Fibroblast of lung (primary cell): Measurements from ENCODE around the gene IGSF10. TPM values are rescaled to one million over a fixed set of nuclear protein-coding genes. Genes with fewer than 3 reads are reported as not detected.

Source experiments
- DNase-seq, 2 donors: peaks; one replicate each; pipeline versions ENCODE4 v3.0.0 to v3.0.0-alpha.2; 2010; ENCODE audit warnings: low read depth in 2 of 2
- H2AFZ ChIP-seq: 2 replicates; pipeline ENCODE4 v1.5.1; 2012; ENCODE audit warnings: low read length, control low read depth, inconsistent platforms
- H3K27ac ChIP-seq: 2 replicates; pipeline ENCODE4 v1.5.1; 2011; ENCODE audit warnings: low read length, control low read depth; ENCODE audit not compliant: insufficient read depth
- H3K27me3 ChIP-seq: 2 replicates; pipeline ENCODE4 v1.5.1; 2011; ENCODE audit warnings: mild to moderate bottlenecking, low read length; ENCODE audit not compliant: control insufficient read depth, insufficient read depth
- H3K36me3 ChIP-seq: 2 replicates; pipeline ENCODE4 v1.5.1; 2011; ENCODE audit warnings: low read length; ENCODE audit not compliant: control insufficient read depth, insufficient read depth
- H3K4me1 ChIP-seq: 2 replicates; pipeline ENCODE4 v1.5.1; 2011; ENCODE audit warnings: low read length; ENCODE audit not compliant: control insufficient read depth, insufficient read depth; ENCODE audit errors: extremely low read depth
- H3K4me2 ChIP-seq: 2 replicates; pipeline ENCODE4 v1.5.1; 2011; ENCODE audit warnings: low read length, control low read depth; ENCODE audit not compliant: insufficient read depth; ENCODE audit errors: extremely low read depth
- H3K4me3 ChIP-seq, 4 experiments: fragments of 200-600 bp in 1 of 4; sonication (generic) in 1 of 4; replicated peaks in 1 of 4; 2 replicates each; pipeline ENCODE4 v1.5.1; 2011 to 2016; ENCODE audit warnings: low read length in 4 of 4, low read depth in 3 of 4, mild to moderate bottlenecking in 3 of 4, control low read depth in 2 of 4, inconsistent platforms in 1 of 4, mixed read lengths in 1 of 4; ENCODE audit not compliant: insufficient read depth in 1 of 4; ENCODE audit errors: control extremely low read depth in 1 of 4
- H3K79me2 ChIP-seq: 2 replicates; pipeline ENCODE4 v1.5.1; 2012; ENCODE audit warnings: mild to moderate bottlenecking, low read length, inconsistent platforms; ENCODE audit not compliant: control insufficient read depth, insufficient read depth
- H3K9ac ChIP-seq: 2 replicates; pipeline ENCODE4 v1.5.1; 2011; ENCODE audit warnings: mild to moderate bottlenecking, low read length, control low read depth; ENCODE audit not compliant: insufficient read depth
- H3K9me3 ChIP-seq: 2 replicates; pipeline ENCODE4 v1.5.1; 2012; ENCODE audit warnings: low read depth, low read length; ENCODE audit not compliant: control insufficient read depth, insufficient read depth
- H4K20me1 ChIP-seq: 2 replicates; pipeline ENCODE4 v1.5.1; 2011; ENCODE audit warnings: low read length; ENCODE audit not compliant: control insufficient read depth, insufficient read depth; ENCODE audit errors: extremely low read depth
- CTCF ChIP-seq, 2 donors: IDR thresholded peaks in 1 of 2; conservative IDR thresholded peaks in 1 of 2; 1 replicate in 1 of 2; 2 replicates in 1 of 2; pipeline ENCODE4 v1.5.1; 2011 to 2012; ENCODE audit warnings: low read length in 2 of 2, control low read depth in 1 of 2, inconsistent platforms in 1 of 2, low read depth in 1 of 2, mild to moderate bottlenecking in 1 of 2
- EZH2 ChIP-seq: IDR thresholded peaks from 2 replicates; pipeline ENCODE4 v1.5.1; 2012; ENCODE audit warnings: low read length, control low read depth, mild to moderate bottlenecking; ENCODE audit errors: missing control alignments
- polyA plus RNA-seq, 2 donors: library from polyadenylated mRNA; depleted of rRNA in 1 of 2; stranded (reverse) in 1 of 2; unstranded in 1 of 2; fragments of >200 nt; gene quantifications; 2 replicates each; pipeline ENCODE4 v1.2.1, GENCODE V29; 2011 to 2012; ENCODE audit warnings: missing spikeins in 1 of 2
- total RNA-seq: library from RNA; depleted of rRNA; stranded (reverse); fragments of >200 nt; gene quantifications from 2 replicates; pipeline ENCODE4 v1.2.1, GENCODE V29; 2014

IGSF10 gene
- total and polyA plus RNA-seq, 2 donors (not counting 1 experiment from before 2014, with no cell fraction given): 5.1 to 45.9 TPM

DNA sequence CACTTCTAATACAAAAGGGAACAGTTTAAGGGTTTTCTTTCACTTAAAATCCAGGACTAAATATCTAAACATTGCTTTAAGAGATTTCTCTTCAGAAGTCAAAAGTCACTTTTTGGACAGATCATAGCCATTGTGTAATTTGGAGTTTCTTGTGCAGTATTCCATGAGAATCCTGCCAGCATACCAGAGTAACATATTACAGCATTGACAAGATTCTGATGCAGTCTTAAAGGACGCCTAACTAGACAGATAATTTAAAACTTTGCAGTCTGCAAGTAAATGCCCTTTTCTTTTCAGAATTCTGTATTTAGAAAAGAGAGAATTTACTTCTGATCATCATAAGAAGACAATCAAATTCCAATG, 17.5 kb upstream of the IGSF10 start:
- H3K9me3 ChIP-seq: no peaks in the 10 kb centered on the region
- no peak overlapping the region for H2AFZ ChIP-seq
- H3K4me2 ChIP-seq: no peak overlapping the region
- no peak for DNase-seq
- no peak overlapping the region for H3K27ac ChIP-seq
- no peaks in the 10 kb centered on the region for H3K36me3 ChIP-seq
- no peak overlapping the region for H3K4me3 ChIP-seq
- TF ChIP-seq EZH2 (no peak), CTCF (conservative IDR thresholded peaks at IDR 0.05 in 1 of 2, IDR thresholded peaks at IDR 0.05 in 1 of 2; ENCODE audit: low read depth in 1 of 2, low read length in 2 of 2) (no peak)
- no peaks in the 10 kb centered on the region for H3K79me2 ChIP-seq
- H3K9ac ChIP-seq: no peak overlapping the region
- no peaks in the 10 kb centered on the region for H3K27me3 ChIP-seq
- no peaks in the 10 kb centered on the region for H3K4me1 ChIP-seq
- no peaks in the 10 kb centered on the region for H4K20me1 ChIP-seq

DNA sequence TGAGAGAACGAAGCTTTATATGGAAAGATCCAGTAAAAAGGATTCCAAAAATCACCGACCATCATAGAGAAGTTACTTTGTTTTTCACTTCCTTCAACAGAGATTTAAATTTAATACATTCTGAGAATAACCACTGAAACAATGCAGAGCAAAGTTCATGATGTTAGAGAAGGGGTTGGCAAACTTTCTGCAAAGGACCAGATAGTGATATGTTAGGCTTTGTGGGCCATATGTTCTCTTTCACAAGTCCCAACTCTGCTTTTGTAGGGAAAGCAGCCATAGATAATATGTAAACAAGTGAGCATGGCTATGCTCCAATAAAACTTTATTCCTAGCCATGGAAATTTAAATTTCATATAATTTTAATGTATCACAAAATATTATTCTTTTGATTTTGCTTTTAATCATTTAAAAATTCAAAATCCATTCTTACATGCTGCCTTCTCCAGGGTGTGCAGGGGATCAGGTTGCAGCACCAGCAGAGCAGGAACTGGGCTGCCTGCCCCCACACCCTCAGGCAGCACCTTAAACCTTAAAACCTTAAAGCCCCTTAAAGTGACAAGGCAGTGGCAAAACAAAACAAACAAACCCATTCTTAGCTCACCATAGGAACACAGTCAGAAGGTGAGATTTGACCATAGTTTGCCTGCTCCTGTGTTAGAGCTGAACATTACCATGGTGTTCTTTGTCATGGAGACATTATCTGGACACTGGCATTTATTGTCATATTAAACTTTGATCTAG, 16.9 kb upstream of the IGSF10 start:
- H3K9ac ChIP-seq: no peak overlapping the region
- DNase-seq: peak in 1 of 2 donors; percentile 32
- no peaks in the 10 kb centered on the region for H3K36me3 ChIP-seq
- H3K4me1 ChIP-seq: no peaks in the 10 kb centered on the region
- TF ChIP-seq EZH2: no peak
- H3K79me2 ChIP-seq: no peaks in the 10 kb centered on the region
- H3K4me3 ChIP-seq: no peak overlapping the region
- no peak overlapping the region for H3K27ac ChIP-seq
- no peaks in the 10 kb centered on the region for H4K20me1 ChIP-seq
- H3K9me3 ChIP-seq: no peaks in the 10 kb centered on the region
- H3K4me2 ChIP-seq: no peak overlapping the region
- H2AFZ ChIP-seq: no peak overlapping the region
- no peaks in the 10 kb centered on the region for H3K27me3 ChIP-seq

- Histone ChIP-seq H3K9ac (no peak overlapping the region), H3K36me3 (no peaks in the 10 kb centered on the region), H3K27ac (no peak overlapping the region), H3K79me2 (no peaks in the 10 kb centered on the region), H3K27me3 (no peaks in the 10 kb centered on the region), H3K4me2 (no peak overlapping the region), H4K20me1 (no peaks in the 10 kb centered on the region), H3K9me3 (no peaks in the 10 kb centered on the region), H2AFZ (no peak overlapping the region), H3K4me1 (no peaks in the 10 kb centered on the region), H3K4me3 (no peak overlapping the region)
- no peak for DNase-seq
- TF ChIP-seq EZH2 (no peak), CTCF (conservative IDR thresholded peaks at IDR 0.05 in 1 of 2, IDR thresholded peaks at IDR 0.05 in 1 of 2; ENCODE audit: low read depth in 1 of 2, low read length in 2 of 2) (no peak)
These were observed 15.6 kb upstream of the IGSF10 start for GRCh38 chr3:151476344-151477018.
